ENCODE data around the gene KRT79. TPM values are rescaled to one million over a fixed set of nuclear protein-coding genes. Genes with fewer than 3 reads are reported as not detected.
A peak's percentile ranks its signal among the peaks of the same experiment; 100 is the strongest.
"Not testable (repeated sequence)": the region's sequence is repeated elsewhere in the genome, so short reads cannot be mapped to it uniquely, and the experiment has no call there.

The KRT79 gene
- total RNA-seq (not detected in 2 replicates), polyA plus RNA-seq (not detected in 2 replicates), polyA minus RNA-seq (ENCODE audit: low replicate concordance) (not detected in 2 replicates)
- polyA plus RNA-seq (2012) = not detected in 2 replicates

GRCh38 chr12:52833922-52834726 lies at the start of gene KRT79:
KRT79 (minus strand) TSS chr12:52834311; CDS start chr12:52834260, 51 bp downstream.
- no peaks in the 10 kb centered on the region for H4K20me1 ChIP-seq (ENCODE audit: control insufficient read depth, extremely low read depth, insufficient read depth, low read length)
- H3K36me3 ChIP-seq (ENCODE audit: control insufficient read depth, insufficient read depth, low read length) = no peaks in the 10 kb centered on the region
- H2AFZ ChIP-seq (ENCODE audit: low read length) = no peak within 1 kb of the TSS
- no peak within 1 kb of the TSS for H3K27ac ChIP-seq (ENCODE audit: insufficient read depth, low read length)
- H3K9me3 ChIP-seq (ENCODE audit: control insufficient read depth, insufficient read depth, low read depth, low read length) = no peaks in the 10 kb centered on the region
- H3K4me1 ChIP-seq (ENCODE audit: control insufficient read depth, extremely low read depth, insufficient read depth, low read length) = no peaks in the 10 kb centered on the region
- H3K9ac ChIP-seq (ENCODE audit: insufficient read depth, low read length) = no peak within 1 kb of the TSS
- H3K79me2 ChIP-seq (ENCODE audit: control insufficient read depth, insufficient read depth, low read length) = no peaks in the 10 kb centered on the region
- no peaks in the 10 kb centered on the region for H3K27me3 ChIP-seq (ENCODE audit: control insufficient read depth, insufficient read depth, low read length)
- H3K4me2 ChIP-seq (ENCODE audit: extremely low read depth, insufficient read depth, low read length) = no peak within 1 kb of the TSS
- no peak within 1 kb of the TSS for H3K4me3 ChIP-seq (replicated peaks in 1 of 4; ENCODE audit: control extremely low read depth in 1 of 4, insufficient read depth in 1 of 4, low read depth in 3 of 4, low read length in 4 of 4)
- TF ChIP-seq CTCF (conservative IDR thresholded peaks at IDR 0.05 in 1 of 2, IDR thresholded peaks at IDR 0.05 in 1 of 2; ENCODE audit: low read depth in 1 of 2, low read length in 2 of 2) = no peak
- no peak for TF ChIP-seq EZH2 (IDR thresholded peaks at IDR 0.05; ENCODE audit: low read length, missing control alignments)
- no peak for DNase-seq (ENCODE audit: low read depth in 2 of 2)

GRCh38 chr12:52880499-52880898 lies 46.4 kb upstream of the KRT79 start:
- H3K4me1 ChIP-seq (ENCODE audit: control insufficient read depth, extremely low read depth, insufficient read depth, low read length); H3K27ac ChIP-seq (ENCODE audit: insufficient read depth, low read length); H2AFZ ChIP-seq (ENCODE audit: low read length); H4K20me1 ChIP-seq (ENCODE audit: control insufficient read depth, extremely low read depth, insufficient read depth, low read length); H3K27me3 ChIP-seq (ENCODE audit: control insufficient read depth, insufficient read depth, low read length); H3K4me3 ChIP-seq (replicated peaks in 1 of 4; ENCODE audit: control extremely low read depth in 1 of 4, insufficient read depth in 1 of 4, low read depth in 3 of 4, low read length in 4 of 4); H3K79me2 ChIP-seq (ENCODE audit: control insufficient read depth, insufficient read depth, low read length); H3K36me3 ChIP-seq (ENCODE audit: control insufficient read depth, insufficient read depth, low read length); H3K4me2 ChIP-seq (ENCODE audit: extremely low read depth, insufficient read depth, low read length); H3K9ac ChIP-seq (ENCODE audit: insufficient read depth, low read length); H3K9me3 ChIP-seq (ENCODE audit: control insufficient read depth, insufficient read depth, low read depth, low read length); DNase-seq (ENCODE audit: low read depth in 2 of 2): not testable (repeated sequence)

- Histone ChIP-seq H3K9me3 (ENCODE audit: control insufficient read depth, insufficient read depth, low read depth, low read length) (no peaks in the 10 kb centered on the region), H3K4me2 (ENCODE audit: extremely low read depth, insufficient read depth, low read length) (peak overlapping the region; percentile 56), H4K20me1 (ENCODE audit: control insufficient read depth, extremely low read depth, insufficient read depth, low read length) (no peaks in the 10 kb centered on the region), H3K79me2 (ENCODE audit: control insufficient read depth, insufficient read depth, low read length) (no peaks in the 10 kb centered on the region), H2AFZ (ENCODE audit: low read length) (peak overlapping the region; percentile 47), H3K4me3 (replicated peaks in 1 of 4; ENCODE audit: control extremely low read depth in 1 of 4, insufficient read depth in 1 of 4, low read depth in 3 of 4, low read length in 4 of 4) (no peak overlapping the region), H3K27ac (ENCODE audit: insufficient read depth, low read length) (no peak overlapping the region), H3K27me3 (ENCODE audit: control insufficient read depth, insufficient read depth, low read length) (no peaks in the 10 kb centered on the region), H3K36me3 (ENCODE audit: control insufficient read depth, insufficient read depth, low read length) (no peaks in the 10 kb centered on the region), H3K4me1 (ENCODE audit: control insufficient read depth, extremely low read depth, insufficient read depth, low read length) (peaks cover 5% of the 10 kb centered on the region), H3K9ac (ENCODE audit: insufficient read depth, low read length) (no peak overlapping the region)
- peak; percentile 78 to 90 for DNase-seq (ENCODE audit: low read depth in 2 of 2)
- TF ChIP-seq EZH2 (IDR thresholded peaks at IDR 0.05; ENCODE audit: low read length, missing control alignments) (no peak), CTCF (conservative IDR thresholded peaks at IDR 0.05 in 1 of 2, IDR thresholded peaks at IDR 0.05 in 1 of 2; ENCODE audit: low read depth in 1 of 2, low read length in 2 of 2) (peak; percentile 85 to 91)
These were observed 45.6 kb upstream of the KRT79 start for GRCh38 chr12:52879394-52880351.

Data from fibroblast of lung (primary cell).